Stimulated activated CD8-positive, alpha-beta memory T cell treated with anti-CD3 and anti-CD28 coated beads, Interleukin-2, amount 100 ng/mL, for 1 hour (primary cell): Measurements from ENCODE around the gene HMCES.
A peak's percentile ranks its signal among the peaks of the same experiment; 100 is the strongest.

Source experiments
- DNase-seq, 2 donors: peaks; one replicate each; pipeline ENCODE4 v3.0.0-alpha.2; 2020; ENCODE audit warnings: low read depth in 2 of 2

The HMCES gene

GRCh38 chr3:129304146-129304961 lies 25.7 kb downstream of the HMCES start:
- DNase-seq, result no peak

- DNase-seq, result no peak
These were observed 26.2 kb downstream of the HMCES start for GRCh38 chr3:129304962-129305222.

DNA sequence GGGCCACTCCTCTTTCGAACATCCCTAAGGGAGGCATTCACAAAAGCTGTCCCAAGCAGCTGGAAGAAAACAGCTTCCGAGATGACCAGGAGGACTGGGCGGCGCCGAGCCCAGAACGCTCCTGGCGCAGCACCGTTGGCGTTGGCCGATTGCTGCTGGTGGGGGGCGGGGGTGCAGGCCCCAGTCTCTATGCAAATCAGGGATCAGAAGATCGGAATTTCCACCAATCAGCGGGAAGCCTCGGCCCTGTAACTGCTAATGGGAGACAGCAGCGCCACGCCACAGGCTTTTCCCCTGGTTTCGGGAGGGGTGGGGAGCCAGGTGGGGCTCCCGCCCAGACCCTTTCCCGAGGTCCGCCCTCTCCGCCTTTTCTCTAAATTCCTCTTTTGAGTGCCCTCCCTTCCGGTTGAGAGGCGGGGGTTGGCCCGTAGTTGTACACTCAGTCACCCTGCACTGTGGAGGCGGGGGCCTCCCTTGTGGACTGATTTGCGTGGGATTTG lies 27.0 kb downstream of the HMCES start:
- no peak for DNase-seq

GRCh38 chr3:129308636-129309035 lies 30.0 kb downstream of the HMCES start:
- DNase-seq, result no peak

- no peak for DNase-seq
These were observed 31.7 kb downstream of the HMCES start for GRCh38 chr3:129310111-129311011.

DNA sequence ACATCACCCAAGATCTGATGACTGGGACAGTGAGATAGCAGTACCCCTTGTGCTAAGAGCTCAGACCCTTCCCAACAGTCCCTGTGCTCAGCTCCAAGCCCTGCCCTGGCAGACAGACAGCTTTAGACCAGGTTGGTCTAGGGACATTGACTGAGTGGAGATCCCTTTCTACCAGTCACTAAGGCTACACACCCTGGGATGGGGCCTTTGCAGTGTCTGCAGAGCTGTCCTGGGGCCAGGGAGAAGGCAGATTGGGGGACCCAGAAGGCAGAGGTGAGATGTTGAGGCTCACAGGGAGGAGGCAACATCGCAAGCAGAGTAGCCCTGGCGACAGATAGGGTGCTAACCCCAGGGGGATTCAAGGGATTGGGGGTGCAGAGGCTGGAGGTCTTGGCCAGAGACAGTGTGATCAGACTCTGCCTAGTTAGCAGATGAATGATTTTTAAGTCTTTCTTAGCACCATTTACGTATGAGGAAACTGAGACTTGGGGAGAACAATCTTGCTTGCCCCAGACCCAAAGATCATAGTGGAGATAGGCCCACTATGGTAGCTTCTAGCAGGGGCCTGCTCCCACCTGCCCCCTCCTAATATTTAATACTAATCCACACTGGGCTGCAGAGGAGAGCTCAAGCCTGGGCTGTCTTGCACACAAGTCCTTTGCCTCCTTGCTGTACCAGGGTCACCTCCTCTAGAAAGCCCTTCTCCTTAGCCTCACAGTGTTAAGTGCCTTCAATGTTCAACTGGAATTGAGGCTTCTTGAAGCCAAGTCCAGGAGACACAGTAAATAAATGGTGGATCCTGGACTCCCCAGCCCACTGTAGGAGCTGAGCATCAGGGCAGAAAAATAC lies 32.6 kb downstream of the HMCES start:
- DNase-seq, result no peak

DNA sequence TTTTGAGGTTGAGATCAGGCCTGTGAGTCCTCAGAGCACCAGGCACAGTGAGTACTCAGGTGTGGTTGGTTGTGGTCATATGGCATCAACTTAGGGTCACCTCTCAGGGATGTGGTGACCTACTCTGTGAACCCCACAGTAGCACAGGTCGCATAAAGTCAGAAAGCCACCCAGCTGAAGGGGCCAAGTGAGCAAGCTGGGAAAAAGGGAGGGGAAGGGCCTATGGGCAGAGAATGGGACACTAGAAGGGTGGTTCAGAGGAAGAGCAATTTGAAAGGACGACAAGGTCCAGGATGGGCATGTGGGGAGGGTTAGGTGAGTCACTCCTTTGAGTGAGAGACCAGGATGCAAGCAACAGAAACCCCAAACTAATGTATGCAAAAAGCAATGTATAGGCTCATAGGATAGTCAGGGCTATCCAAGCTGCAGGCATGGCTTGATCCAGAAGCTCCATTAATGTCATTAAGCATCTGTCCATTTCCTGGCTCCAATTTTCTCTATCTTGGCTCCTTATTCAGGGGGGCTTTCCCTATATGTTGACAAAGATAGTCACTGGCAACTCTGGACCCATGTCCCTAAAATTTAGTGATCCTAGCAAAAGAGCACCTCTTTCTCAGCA lies 33.5 kb downstream of the HMCES start:
- no peak for DNase-seq

- DNase-seq, result no peak
These were observed 34.2 kb downstream of the HMCES start for GRCh38 chr3:129312671-129313414.

GRCh38 chr3:129313415-129313664 lies 34.7 kb downstream of the HMCES start:
- no peak for DNase-seq

DNA sequence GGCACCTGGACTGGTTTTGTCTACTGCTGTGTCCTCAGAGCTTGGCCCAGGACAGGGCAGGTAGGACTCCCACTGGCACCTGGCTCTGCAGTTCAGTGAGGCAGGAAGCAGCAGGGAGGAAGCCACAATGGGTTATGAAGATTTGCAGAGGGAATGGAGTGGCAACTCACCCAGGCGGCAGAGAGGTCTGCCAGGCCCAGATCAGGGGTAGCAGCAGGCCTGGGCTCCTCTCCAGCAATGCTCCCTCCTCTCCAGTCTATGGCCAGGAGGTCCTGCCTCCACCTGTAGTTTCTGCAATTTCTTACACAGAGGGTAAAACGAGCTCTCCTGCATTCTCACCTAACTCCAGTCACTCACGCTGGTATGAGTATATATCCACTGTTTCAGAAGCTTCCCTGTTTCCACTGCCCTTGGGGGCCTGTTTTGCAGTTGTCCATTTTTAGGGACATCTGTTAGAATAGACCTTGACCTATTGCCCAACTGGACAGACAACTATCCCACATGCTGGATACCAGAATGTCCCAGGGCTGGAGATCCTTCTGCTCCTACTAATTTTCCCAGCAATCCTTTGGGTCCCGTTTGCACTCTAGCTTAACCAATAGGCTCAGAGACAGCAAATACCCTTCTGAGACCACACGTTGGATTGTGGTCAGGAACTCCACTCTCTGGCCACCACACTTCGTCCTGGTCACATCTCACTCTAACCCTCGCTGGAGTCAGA lies 35.2 kb downstream of the HMCES start:
- no peak for DNase-seq

GRCh38 chr3:129314386-129315222 lies 35.9 kb downstream of the HMCES start:
- DNase-seq, result peak in 1 of 2 donors; percentile 13

DNA sequence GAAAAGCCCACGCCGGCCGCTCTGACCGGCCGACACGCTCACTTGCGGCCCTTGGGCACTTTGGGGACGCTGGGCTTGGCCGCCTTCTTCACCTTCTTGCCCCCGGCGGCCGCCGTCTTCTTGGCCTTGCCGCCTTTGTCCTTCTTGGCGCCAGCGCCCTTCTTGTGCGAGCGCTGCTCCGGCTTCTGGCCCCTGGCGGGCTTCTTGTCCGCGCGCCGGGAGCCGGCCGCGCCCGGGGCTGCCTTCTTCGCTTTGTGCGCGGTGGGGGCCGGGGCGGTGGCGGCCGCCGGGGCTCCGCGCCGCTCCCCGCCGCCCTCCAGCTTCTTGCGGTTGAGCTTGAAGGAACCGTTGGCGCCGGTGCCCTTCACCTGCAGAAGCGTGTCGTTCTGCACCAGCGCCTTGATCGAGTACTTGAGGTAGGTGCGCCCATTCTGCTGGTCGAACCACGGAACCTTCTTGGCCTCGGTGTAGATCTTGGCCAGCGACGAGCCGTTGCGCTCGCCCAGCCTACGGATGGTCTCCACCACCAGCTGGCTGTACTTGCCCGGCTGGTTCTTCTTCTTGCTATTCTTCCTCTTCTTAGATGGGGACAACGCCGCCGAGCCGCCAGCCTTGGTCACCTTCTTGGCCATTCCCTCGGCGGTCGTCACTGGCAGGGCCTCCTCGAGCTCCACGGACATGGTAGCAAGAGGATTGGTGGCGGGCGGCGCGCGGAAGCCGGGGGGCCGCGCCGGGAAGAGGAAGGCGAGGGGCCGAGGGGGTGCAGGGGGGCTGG lies 36.7 kb downstream of the HMCES start:
- DNase-seq, result peak in 1 of 2 donors; percentile 11

GRCh38 chr3:129315998-129316247 lies 37.3 kb downstream of the HMCES start:
- no peak for DNase-seq

DNA sequence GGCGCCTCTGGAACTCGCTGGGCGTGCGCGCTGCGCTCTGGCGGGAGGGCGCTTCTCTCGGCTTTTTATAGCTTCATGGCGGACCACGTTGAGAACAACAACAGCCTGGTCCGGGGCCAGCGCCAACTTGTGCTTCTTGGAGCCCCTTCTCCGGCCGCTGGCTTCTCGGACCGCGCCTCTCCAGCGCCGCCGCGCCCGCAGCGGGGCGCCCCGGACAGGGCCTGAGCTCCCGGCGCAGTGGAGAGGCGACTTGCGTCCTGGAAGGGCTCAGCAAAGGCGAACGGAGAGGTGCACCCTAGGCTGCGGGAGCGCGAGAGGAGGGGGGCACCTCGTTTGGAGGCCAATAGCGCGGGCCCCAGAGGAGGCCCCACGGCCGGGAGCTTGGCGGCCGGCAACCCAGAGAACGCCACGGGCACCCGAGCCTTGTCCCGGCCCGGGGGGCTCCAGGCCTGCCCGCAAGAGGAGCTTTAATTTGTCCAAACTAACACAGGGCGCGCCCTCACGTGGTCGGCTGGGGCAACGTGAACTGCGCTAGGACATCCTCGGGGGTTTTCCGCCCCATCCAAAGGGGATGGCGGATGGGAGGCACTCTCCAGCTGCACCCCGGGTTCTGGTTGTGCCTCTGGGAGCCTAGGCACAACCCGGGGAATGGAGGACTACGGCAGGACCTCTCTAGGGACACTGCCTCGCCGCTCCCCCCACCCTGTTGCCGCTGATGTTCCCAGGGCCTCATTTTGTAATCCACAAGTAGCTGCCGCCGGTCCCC lies 37.8 kb downstream of the HMCES start:
- peak; percentile 75 to 83 for DNase-seq

- no peak for DNase-seq
These were observed 38.5 kb downstream of the HMCES start for GRCh38 chr3:129317014-129317771.

DNA sequence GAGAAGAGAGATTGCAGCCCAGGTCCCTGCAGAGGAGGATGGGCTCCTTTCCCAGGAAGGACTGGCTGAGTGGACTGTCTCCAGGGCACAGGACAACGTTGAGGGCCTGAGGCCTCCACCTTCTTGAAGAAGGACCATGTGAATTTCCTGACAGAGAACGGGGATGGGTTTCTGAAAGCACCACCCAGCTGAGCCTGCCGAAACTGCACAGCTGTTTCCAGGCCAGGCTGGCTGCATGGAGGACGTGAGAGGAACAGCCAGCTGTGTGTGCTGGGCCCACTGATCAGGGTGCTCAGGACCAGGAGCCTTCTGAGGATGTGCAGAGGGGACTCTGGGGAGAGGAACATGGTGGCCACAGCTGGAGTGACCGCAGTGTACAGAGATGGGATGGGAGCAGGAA lies 39.2 kb downstream of the HMCES start:
- DNase-seq, result no peak

GRCh38 chr3:129318921-129319320 lies 40.3 kb downstream of the HMCES start:
- no peak for DNase-seq

GRCh38 chr3:129320261-129320660 lies 41.6 kb downstream of the HMCES start:
- no peak for DNase-seq
